GM12891 (cell line): ENCODE data around the gene PDIA5.

ENCODE experiments used
- POLR2A ChIP-seq: IDR thresholded peaks from 2 replicates; pipeline ENCODE4 v1.6.1; 2011; ENCODE audit warnings: low read depth, low read length, control low read depth
- POLR2AphosphoS5 ChIP-seq: IDR thresholded peaks from 2 replicates; pipeline ENCODE4 v1.6.1; 2011; ENCODE audit warnings: low read depth, low read length, control low read depth
- POU2F2 ChIP-seq: IDR thresholded peaks from 2 replicates; pipeline ENCODE4 v1.6.1; 2011; ENCODE audit warnings: low read depth, mild to moderate bottlenecking, control low read depth, low read length, moderate library complexity
- TAF1 ChIP-seq: IDR thresholded peaks from 2 replicates; pipeline ENCODE4 v1.6.1; 2011; ENCODE audit warnings: low read depth, low read length, control low read depth

DNA sequence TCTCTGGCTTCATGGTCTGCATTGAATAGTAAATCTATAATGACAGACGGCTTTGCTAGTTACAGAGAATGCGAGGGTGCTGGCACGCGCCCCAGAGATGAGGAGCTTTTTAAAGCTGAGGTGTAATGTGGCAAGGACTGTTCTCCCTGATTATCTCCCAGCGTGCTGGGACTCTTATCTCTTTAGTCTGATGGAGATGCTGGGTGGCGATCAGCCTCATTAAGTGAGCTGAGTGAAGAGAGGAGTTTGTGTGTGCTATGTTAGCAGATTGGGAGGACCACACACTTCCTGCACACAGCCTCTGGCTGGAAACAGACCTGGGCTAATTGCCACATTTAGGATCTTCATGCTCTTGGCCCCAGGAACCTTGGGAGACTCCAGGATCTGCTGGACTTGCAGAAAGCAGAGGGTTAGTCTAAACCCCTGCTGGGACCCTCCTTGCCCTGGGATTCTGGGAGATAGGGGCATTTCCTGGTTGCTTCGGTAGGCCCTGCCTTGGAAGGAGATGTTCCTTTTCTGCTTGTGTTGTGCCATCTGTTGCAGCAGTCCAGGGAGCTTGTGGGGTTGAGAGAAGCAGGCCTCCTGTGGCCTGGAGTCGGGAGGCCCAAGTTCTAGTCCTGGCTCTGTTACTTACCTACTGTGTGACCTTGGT is 15.0 kb downstream of the PDIA5 start:
- TF ChIP-seq POLR2A (no peak), POLR2AphosphoS5 (no peak), TAF1 (no peak), POU2F2 (no peak)
